Esophagus squamous epithelium (tissue), 4 donors: ENCODE results near the gene PLXNB1.

Experiments used
- CTCF ChIP-seq, 6 experiments: fragments of 450-650 bp in 4 of 6; fragments of 200-600 bp in 2 of 6; sonication (generic) in 2 of 6; IDR thresholded peaks; one replicate each; pipeline ENCODE4 v1.5.1; 2016 to 2019; ENCODE audit warnings: antibody characterized with exemption in 6 of 6, mild to moderate bottlenecking in 4 of 6, moderate library complexity in 4 of 6
- POLR2A ChIP-seq, 4 donors: fragments of 450-650 bp; IDR thresholded peaks; one replicate each; pipeline ENCODE4 v1.6.1; 2017; ENCODE audit warnings: antibody characterized with exemption in 4 of 4, mild to moderate bottlenecking in 4 of 4, moderate library complexity in 3 of 4

- TF ChIP-seq CTCF (IDR thresholded peaks at IDR 0.05) (peak in 3 of 6 experiments; percentile 10 to 31 (median 25)), POLR2A (IDR thresholded peaks at IDR 0.05) (peak in 3 of 4 donors; percentile 35 to 97 (median 95))
These were observed 16.7 kb upstream of the PLXNB1 start, which contains the start of gene ATRIP for GRCh38 chr3:48446425-48447193.
